ENCODE measurements around the gene MT1E. TPM values are rescaled to one million over a fixed set of nuclear protein-coding genes. Genes with fewer than 3 reads are reported as not detected.
A peak's percentile ranks its signal among the peaks of the same experiment; 100 is the strongest.
"Not testable (repeated sequence)": the region's sequence is repeated elsewhere in the genome, so short reads cannot be mapped to it uniquely, and the experiment has no call there.

The MT1E gene
- total RNA-seq, 1 donor from 2014 or later = not detected

DNA sequence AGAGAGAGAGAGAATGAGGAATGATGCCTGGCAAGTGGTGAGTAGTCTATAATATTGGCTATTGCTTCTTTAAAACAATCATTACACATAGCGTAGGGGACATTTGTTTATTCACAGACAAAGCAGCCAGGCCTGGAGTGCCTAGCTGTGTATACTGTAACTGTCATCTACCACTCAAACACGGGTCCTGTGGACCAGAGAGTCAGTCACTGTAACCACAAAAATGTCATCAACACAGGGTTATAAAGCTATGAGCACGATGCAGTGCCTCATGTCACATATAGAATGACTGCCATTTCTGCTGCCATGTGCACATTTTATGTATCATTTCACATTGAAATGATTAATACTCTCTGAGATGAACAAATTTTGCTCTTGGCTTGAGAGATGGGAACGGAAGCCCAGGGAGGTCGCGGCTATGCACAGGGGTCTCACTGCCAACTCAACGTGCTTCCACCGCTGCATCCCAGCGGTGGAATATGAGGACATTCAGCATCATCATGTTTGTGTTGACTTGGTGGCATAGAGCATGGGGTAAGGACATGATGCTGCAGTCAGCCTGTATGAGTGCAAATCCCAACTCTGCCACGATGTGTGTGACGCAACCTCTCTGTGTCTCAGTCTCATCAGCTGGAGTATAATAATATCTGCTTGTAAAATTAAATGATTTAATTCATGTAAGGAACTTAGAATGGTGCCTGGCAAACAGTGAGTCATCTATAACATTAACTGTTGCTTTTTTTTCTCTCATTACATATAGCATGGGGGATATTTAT lies 47.4 kb downstream of the MT1E start:
- TF ChIP-seq, protein P1, sequence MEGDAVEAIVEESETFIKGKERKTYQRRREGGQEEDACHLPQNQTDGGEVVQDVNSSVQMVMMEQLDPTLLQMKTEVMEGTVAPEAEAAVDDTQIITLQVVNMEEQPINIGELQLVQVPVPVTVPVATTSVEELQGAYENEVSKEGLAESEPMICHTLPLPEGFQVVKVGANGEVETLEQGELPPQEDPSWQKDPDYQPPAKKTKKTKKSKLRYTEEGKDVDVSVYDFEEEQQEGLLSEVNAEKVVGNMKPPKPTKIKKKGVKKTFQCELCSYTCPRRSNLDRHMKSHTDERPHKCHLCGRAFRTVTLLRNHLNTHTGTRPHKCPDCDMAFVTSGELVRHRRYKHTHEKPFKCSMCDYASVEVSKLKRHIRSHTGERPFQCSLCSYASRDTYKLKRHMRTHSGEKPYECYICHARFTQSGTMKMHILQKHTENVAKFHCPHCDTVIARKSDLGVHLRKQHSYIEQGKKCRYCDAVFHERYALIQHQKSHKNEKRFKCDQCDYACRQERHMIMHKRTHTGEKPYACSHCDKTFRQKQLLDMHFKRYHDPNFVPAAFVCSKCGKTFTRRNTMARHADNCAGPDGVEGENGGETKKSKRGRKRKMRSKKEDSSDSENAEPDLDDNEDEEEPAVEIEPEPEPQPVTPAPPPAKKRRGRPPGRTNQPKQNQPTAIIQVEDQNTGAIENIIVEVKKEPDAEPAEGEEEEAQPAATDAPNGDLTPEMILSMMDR (IDR thresholded peaks at IDR 0.05; ENCODE audit: unreplicated experiment) = no peak
- no peak for DNase-seq (ENCODE audit: low spot score)
- peaks cover 14% of the 10 kb centered on the region for H3K4me1 Mint-ChIP-seq (ENCODE audit: unreplicated experiment)
- H3K27me3 Mint-ChIP-seq (ENCODE audit: unreplicated experiment) = peaks cover 45% of the 10 kb centered on the region
- peaks cover 7% of the 10 kb centered on the region for H3K36me3 Mint-ChIP-seq (ENCODE audit: low read depth, unreplicated experiment)
- no peaks in the 10 kb centered on the region for H3K9me3 Mint-ChIP-seq (ENCODE audit: unreplicated experiment)
- H3K27ac Mint-ChIP-seq (ENCODE audit: unreplicated experiment) = no peak overlapping the region
- no peak overlapping the region for H3K4me3 Mint-ChIP-seq (ENCODE audit: unreplicated experiment)

DNA sequence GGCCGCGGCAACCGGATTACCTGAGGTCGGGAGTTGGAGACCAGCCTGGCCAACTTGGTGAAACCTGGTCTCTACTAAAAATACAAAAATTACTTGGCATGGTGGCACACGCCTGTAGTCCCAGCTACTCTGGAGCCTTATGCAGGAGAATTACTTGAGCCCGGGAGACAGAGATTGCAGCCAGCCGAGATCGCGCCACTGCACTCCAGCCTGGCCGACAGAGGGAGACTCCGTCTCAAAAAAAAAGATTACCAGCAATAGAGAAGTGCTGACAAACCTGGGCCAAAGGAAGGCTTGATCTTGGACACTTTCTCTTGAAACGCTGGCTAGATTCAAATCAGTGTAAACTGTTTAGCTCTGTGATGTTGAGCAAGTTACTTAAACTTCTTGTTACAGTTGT lies 48.3 kb downstream of the MT1E start:
- Mint-ChIP-seq H3K27me3 (ENCODE audit: unreplicated experiment) (peaks cover 36% of the 10 kb centered on the region), H3K36me3 (ENCODE audit: low read depth, unreplicated experiment) (peaks cover 1% of the 10 kb centered on the region), H3K4me3 (ENCODE audit: unreplicated experiment) (no peak overlapping the region), H3K27ac (ENCODE audit: unreplicated experiment) (no peak overlapping the region), H3K4me1 (ENCODE audit: unreplicated experiment) (peaks cover 7% of the 10 kb centered on the region), H3K9me3 (ENCODE audit: unreplicated experiment) (no peaks in the 10 kb centered on the region)
- peak; percentile 42 for DNase-seq (ENCODE audit: low spot score)
- TF ChIP-seq, protein P1 (IDR thresholded peaks at IDR 0.05; ENCODE audit: unreplicated experiment) = peak; percentile 44

DNA sequence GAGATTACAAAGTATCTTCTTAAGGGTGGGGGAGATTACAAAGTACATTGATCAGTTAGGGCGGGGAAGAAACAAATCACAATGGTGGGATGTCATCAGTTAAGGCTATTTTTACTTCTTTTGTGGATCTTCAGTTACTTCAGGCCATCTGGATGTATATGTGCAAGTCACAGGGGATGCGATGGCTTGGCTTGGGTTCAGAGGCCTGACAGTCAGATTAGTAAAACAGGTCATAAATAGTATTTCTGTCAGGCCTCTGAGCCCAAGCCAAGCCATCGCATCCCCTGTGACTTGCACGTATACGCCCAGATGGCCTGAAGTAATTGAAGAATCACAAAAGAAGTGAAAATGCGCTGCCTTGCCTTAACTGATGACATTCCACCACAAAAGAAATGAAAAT lies 49.0 kb downstream of the MT1E start:
- H3K9me3 Mint-ChIP-seq (ENCODE audit: unreplicated experiment); H3K27ac Mint-ChIP-seq (ENCODE audit: unreplicated experiment); DNase-seq (ENCODE audit: low spot score); H3K4me1 Mint-ChIP-seq (ENCODE audit: unreplicated experiment); H3K4me3 Mint-ChIP-seq (ENCODE audit: unreplicated experiment); H3K36me3 Mint-ChIP-seq (ENCODE audit: low read depth, unreplicated experiment): not testable (repeated sequence)
- H3K27me3 Mint-ChIP-seq (ENCODE audit: unreplicated experiment) = peaks cover 32% of the 10 kb centered on the region

DNA sequence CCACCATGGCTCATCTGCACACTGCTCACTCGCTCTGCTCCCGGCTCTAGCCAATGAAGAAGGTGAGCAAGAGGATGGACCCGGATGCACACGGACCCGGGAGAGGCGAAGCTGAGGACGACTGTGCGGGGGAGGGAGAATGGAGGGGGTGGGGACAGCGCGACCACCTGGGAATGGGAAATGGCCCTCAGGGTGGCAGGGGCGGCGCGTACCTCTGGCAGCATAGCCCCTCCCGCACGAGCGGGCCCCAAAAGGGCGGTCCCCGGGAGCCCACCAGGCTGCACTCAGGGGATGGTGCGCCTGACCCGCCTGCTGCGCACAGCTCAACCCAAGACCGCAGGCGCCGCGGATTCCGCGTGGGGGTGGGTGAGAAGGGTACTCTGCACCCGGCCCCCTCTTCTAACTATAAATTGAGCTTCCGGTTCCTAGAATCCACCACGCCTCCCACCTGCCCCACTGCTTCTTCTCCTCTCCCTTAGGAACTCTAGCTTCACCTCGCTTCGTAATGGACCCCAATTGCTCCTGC lies 50.2 kb downstream of the MT1E start:
- H3K36me3 Mint-ChIP-seq (ENCODE audit: low read depth, unreplicated experiment) = no peaks in the 10 kb centered on the region
- H3K4me3 Mint-ChIP-seq (ENCODE audit: unreplicated experiment) = no peak overlapping the region
- H3K27me3 Mint-ChIP-seq (ENCODE audit: unreplicated experiment) = peaks cover 24% of the 10 kb centered on the region
- H3K9me3 Mint-ChIP-seq (ENCODE audit: unreplicated experiment) = no peaks in the 10 kb centered on the region
- TF ChIP-seq, protein P1 (IDR thresholded peaks at IDR 0.05; ENCODE audit: unreplicated experiment) = no peak
- no peak for DNase-seq (ENCODE audit: low spot score)
- no peak overlapping the region for H3K27ac Mint-ChIP-seq (ENCODE audit: unreplicated experiment)
- peaks cover 4% of the 10 kb centered on the region for H3K4me1 Mint-ChIP-seq (ENCODE audit: unreplicated experiment)

Other genes with a start within 250 kb of the MT1E start
- gene AMFR, start 200.2 kb upstream of the MT1E start, total RNA-seq (ENCODE audit: unreplicated experiment) = 90.7 TPM
- 126 TPM for gene NUDT21, start 174.4 kb upstream of the MT1E start, total RNA-seq (ENCODE audit: unreplicated experiment)
- gene OGFOD1, start 174.2 kb upstream of the MT1E start, total RNA-seq (ENCODE audit: unreplicated experiment) = 24.8 TPM
- 37.5 TPM for gene BBS2, start 105.8 kb upstream of the MT1E start, total RNA-seq (ENCODE audit: unreplicated experiment)
- not detected for gene MT4, start 60.7 kb upstream of the MT1E start, total RNA-seq (ENCODE audit: unreplicated experiment)
- not detected for gene MT3, start 36.3 kb upstream of the MT1E start, total RNA-seq (ENCODE audit: unreplicated experiment)
- 2.4 TPM for gene MT2A, start 17.2 kb upstream of the MT1E start, total RNA-seq (ENCODE audit: unreplicated experiment)
- not detected for gene MT1M, start 6.9 kb downstream of the MT1E start, total RNA-seq (ENCODE audit: unreplicated experiment)
- not detected for gene MT1A, start 12.9 kb downstream of the MT1E start, total RNA-seq (ENCODE audit: unreplicated experiment)
- gene MT1B, start 26.1 kb downstream of the MT1E start, total RNA-seq (ENCODE audit: unreplicated experiment) = not detected
- not detected for gene MT1F, start 32.2 kb downstream of the MT1E start, total RNA-seq (ENCODE audit: unreplicated experiment)
- not detected for gene MT1G, start 42.3 kb downstream of the MT1E start, total RNA-seq (ENCODE audit: unreplicated experiment)
- gene MT1H, start 44.0 kb downstream of the MT1E start, total RNA-seq (ENCODE audit: unreplicated experiment) = not detected
- gene MT1X, start 56.7 kb downstream of the MT1E start, total RNA-seq (ENCODE audit: unreplicated experiment) = 2.3 TPM
- gene NUP93, start 104.3 kb downstream of the MT1E start, total RNA-seq (ENCODE audit: unreplicated experiment) = 92.9 TPM
- gene SLC12A3, start 239.4 kb downstream of the MT1E start, total RNA-seq (ENCODE audit: unreplicated experiment) = not detected

Measured in endothelial cell (in vitro differentiated cells).